ENCODE data around the gene CDK5RAP3.
"Not testable (repeated sequence)": the region's sequence is repeated elsewhere in the genome, so short reads cannot be mapped to it uniquely, and the experiment has no call there.

The CDK5RAP3 gene

GRCh38 chr17:48016112-48016511 lies 45.2 kb downstream of the CDK5RAP3 start:
- H3K27ac ChIP-seq: no peak overlapping the region
- DNase-seq (ENCODE audit: low read depth, low spot score): no peak

GRCh38 chr17:48017817-48018158 lies 46.9 kb downstream of the CDK5RAP3 start:
- DNase-seq (ENCODE audit: low read depth, low spot score); H3K27ac ChIP-seq: not testable (repeated sequence)

- no peak for DNase-seq (ENCODE audit: low read depth, low spot score)
- H3K27ac ChIP-seq: no peak overlapping the region
Measured at GRCh38 chr17:48021934-48022333, 51.0 kb downstream of the CDK5RAP3 start.

GRCh38 chr17:48022901-48023300 lies 52.0 kb downstream of the CDK5RAP3 start:
- H3K27ac ChIP-seq: no peak overlapping the region
- no peak for DNase-seq (ENCODE audit: low read depth, low spot score)

GRCh38 chr17:48023400-48024148 lies 52.7 kb downstream of the CDK5RAP3 start:
- DNase-seq (ENCODE audit: low read depth, low spot score): no peak
- peak overlapping the region; percentile 63 for H3K27ac ChIP-seq

GRCh38 chr17:48024149-48025039 lies 53.5 kb downstream of the CDK5RAP3 start:
- DNase-seq (ENCODE audit: low read depth, low spot score): no peak

GRCh38 chr17:48025040-48025903 lies 54.4 kb downstream of the CDK5RAP3 start:
- DNase-seq (ENCODE audit: low read depth, low spot score): no peak
- peak overlapping the region; percentile 63 for H3K27ac ChIP-seq

More at GRCh38 chr17:48024149-48025039, 53.5 kb downstream of the CDK5RAP3 start:
- H3K27ac ChIP-seq: peak overlapping the region; percentile 63

GRCh38 chr17:48025904-48026501 lies 55.1 kb downstream of the CDK5RAP3 start:
- H3K27ac ChIP-seq: peak overlapping the region; percentile 63
- no peak for DNase-seq (ENCODE audit: low read depth, low spot score)

- peak overlapping the region; percentile 63 for H3K27ac ChIP-seq
- no peak for DNase-seq (ENCODE audit: low read depth, low spot score)
Measured at GRCh38 chr17:48026502-48027321, 55.8 kb downstream of the CDK5RAP3 start.

GRCh38 chr17:48027322-48027981 lies 56.5 kb downstream of the CDK5RAP3 start:
- H3K27ac ChIP-seq: no peak overlapping the region
- DNase-seq (ENCODE audit: low read depth, low spot score): no peak

- H3K27ac ChIP-seq: no peak overlapping the region
- DNase-seq (ENCODE audit: low read depth, low spot score): no peak
Measured at GRCh38 chr17:48028736-48029135, 57.8 kb downstream of the CDK5RAP3 start.

- no peak for DNase-seq (ENCODE audit: low read depth, low spot score)
- no peak overlapping the region for H3K27ac ChIP-seq
Measured at GRCh38 chr17:48030531-48030930, 59.6 kb downstream of the CDK5RAP3 start.
